RCC 7860 (cell line): ENCODE measurements around the gene ZDHHC1.
"Not testable (repeated sequence)": the region's sequence is repeated elsewhere in the genome, so short reads cannot be mapped to it uniquely, and the experiment has no call there.

Source experiments
- DNase-seq: peaks from one replicate; pipeline ENCODE4 v3.0.0-alpha.2; 2015; ENCODE audit warnings: low spot score
- FAIRE-seq: peaks from 2 replicates; lab custom pipeline; 2012; peaks lifted over from hg19 to GRCh38; lab: Jason Lieb, UNC

ZDHHC1 gene

DNA sequence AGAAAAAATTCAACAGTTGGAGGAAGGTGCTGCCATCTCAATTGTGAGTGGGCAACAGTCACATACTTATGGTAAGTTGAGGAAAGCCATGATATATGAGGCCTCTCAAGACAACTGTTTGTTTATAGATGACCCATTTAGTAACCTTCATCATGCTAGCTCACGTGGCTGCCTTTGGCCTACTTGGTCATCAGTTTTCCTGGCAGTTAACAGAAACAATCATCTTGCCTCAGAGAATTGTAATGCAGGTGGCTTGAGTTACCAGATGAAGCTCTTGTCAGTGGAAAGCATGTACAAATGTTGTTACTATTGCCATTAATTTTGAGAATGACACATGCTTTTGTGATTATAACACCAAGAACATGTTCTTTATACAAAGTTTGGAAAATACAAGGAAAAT is 37.6 kb downstream of the ZDHHC1 start:
- FAIRE-seq (no peak), DNase-seq (no peak)

DNA sequence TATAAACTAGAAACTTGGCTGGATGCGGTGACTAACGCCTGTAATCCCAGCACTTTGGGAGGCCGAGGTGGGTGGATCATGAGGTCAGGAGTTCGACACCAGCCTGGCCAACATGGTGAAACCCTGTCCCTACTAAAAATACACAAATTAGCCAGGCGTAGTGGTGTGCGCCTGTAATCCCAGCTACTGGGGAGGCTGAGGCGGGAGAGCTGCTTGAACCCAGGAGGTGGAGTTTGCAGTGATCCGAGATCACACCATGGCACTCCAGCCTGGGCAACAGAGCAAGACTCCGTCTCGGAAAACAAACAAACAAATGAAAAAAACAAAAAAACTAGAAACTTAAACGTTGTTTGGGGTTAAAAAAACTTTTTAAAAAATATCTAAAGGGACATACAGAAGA is 40.3 kb downstream of the ZDHHC1 start:
- not testable (repeated sequence) for FAIRE-seq, DNase-seq

DNA sequence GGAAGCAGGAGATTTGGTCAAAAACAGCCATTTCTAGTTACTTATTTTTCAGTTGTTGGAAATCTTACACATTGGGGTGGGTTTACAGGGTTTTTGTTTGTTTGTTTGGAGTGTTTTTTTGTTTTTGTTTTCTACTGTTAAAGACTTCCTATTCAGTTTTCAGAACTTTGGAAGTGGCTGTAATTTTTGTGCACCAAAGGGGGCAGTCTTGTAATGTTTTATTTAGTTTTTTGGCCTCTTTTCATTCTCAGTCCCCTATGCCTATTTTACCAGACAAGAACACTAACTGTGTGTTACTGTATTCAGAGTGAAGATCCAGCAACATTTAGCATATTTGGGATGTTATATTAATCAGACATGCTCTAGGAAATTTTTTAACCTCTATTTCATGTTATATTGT is 43.6 kb downstream of the ZDHHC1 start:
- FAIRE-seq (no peak), DNase-seq (no peak)

- FAIRE-seq: no peak
- no peak for DNase-seq
Measured at GRCh38 chr16:67370661-67371060, 45.6 kb downstream of the ZDHHC1 start.

GRCh38 chr16:67364600-67365235 is 51.6 kb downstream of the ZDHHC1 start:
- no peak for DNase-seq

GRCh38 chr16:67361038-67361437 is 55.2 kb downstream of the ZDHHC1 start:
- no peak for FAIRE-seq
- DNase-seq: no peak

More at GRCh38 chr16:67364600-67365235, 51.6 kb downstream of the ZDHHC1 start:
- FAIRE-seq: no peak

DNA sequence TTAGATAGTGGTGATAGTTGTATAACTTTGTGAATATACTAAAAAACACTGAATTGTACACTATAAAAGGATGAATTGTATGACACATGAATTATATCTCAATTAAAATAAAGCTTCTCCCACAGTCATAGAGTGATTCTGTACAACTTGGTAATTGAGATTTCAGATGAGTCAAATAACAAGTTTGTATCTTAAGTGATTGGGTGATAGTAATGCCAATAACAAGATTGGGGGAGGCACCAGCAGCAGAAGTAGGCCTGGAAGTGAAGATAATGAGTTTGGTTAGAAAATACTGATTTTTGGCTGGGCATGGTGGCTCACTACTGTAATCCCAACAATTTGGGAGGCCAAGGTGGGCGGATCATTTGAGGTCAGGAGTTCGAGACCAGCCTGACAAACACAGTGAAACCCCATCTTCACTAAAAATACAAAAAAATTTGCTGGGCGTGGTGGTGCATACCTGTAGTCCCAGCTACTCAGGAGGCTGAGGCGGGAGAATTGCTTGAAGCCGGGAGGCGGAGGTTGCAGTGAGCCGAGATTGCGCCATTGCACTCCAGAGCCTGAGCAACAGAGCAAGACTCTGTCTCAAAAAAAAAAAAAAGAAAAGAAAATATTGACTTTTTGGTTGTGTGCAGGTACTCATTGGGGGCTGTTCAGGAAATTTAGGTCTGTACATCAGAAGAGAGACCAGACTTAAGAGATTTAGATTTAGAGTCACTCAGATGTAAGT is 56.6 kb downstream of the ZDHHC1 start:
- not testable (repeated sequence) for DNase-seq

DNA sequence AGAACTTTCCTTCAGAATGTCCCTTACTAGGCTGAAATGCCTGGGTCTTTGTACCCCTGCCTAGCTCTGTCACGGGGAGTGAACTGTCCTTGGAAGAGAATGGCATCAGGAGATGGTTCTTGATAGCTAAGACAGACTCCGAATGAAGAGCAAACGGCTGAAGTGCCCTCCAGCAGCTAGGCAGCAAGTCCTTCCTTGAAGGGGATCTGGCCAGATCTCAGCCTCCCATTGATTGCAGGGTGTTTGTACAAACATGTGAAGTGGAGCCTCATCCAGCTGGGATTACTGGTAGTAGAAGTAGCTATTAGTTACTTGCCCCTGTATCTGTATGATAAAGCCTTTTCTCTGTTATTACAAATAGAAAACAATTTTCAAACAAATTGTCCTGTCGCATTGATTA is 58.7 kb downstream of the ZDHHC1 start:
- DNase-seq: no peak
- no peak for FAIRE-seq

More for the DNA sequence above, 56.6 kb downstream of the ZDHHC1 start:
- FAIRE-seq: not testable (repeated sequence)

DNA sequence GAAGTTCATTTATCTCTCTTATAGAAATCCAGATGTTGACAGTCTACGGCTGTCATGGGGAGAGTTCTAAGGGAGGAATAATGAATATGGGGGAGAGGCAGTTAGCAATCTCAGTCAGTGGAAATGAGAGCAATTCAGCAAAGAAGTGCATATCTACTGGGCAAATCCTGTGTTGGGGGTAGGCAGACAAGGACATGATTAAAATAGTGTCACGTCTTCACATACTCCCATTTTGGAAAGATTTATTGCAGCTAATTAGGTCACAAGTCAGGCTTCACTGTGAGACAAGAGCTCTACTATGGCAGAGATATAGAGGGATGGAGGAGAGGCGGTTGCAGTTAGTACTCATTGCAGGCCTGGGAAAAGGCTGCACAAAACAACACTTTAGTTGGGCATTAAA is 59.9 kb downstream of the ZDHHC1 start:
- DNase-seq: no peak
- FAIRE-seq: no peak

- not testable (repeated sequence) for DNase-seq, FAIRE-seq
Measured at GRCh38 chr16:67352463-67352862, 63.8 kb downstream of the ZDHHC1 start.

DNA sequence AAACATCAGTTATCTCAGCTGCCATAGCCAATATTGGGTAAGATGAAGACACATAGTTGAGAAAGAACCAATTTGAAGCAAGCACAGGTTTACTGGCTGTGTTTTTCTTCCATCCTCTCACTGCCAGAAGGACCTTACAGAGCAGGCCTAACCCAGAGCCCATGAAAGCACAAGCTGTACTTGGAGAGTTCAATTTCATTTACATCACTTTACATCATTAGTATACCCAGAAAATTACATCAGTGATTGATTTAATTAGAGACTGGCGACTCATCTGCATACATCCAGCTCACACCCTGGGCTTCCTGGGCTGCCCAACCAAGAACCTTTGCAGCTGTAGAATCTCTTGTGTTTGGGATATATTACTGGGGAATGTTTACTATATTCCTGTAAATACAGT is 66.0 kb downstream of the ZDHHC1 start:
- FAIRE-seq: no peak

DNA sequence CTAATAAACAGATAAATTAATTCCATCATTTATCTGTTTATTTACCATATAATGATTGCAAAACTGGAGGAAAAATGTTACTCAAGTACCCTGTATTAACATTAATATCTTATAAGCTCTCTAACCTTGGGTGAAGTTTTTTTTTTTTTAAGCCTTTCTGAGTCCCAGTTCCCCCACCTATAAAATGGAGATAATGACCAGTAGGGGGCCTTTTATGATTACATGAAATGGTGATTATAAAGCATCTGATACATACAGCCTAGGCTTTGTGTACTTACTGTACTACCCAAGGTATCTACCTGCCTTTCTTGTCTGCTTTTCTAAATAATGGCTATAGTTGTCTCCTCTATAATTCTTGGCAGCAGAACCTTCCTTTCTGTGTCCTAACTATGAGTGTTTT is 67.1 kb downstream of the ZDHHC1 start:
- peak; percentile 8 for FAIRE-seq
- DNase-seq: no peak

More for the DNA sequence above, 66.0 kb downstream of the ZDHHC1 start:
- DNase-seq: no peak

GRCh38 chr16:67346341-67346740 is 69.9 kb downstream of the ZDHHC1 start:
- DNase-seq (no peak), FAIRE-seq (no peak)

GRCh38 chr16:67345401-67345800 is 70.9 kb downstream of the ZDHHC1 start:
- DNase-seq (no peak), FAIRE-seq (no peak)
